GM11168 (cell line): ENCODE results near the gene ARHGAP10.

Experiments
- in situ Hi-C: fragments of 300-500 bp; cut with MboI; formaldehyde crosslinking; loops from one replicate; pipeline ENCODE4 v1.12.0; 2022; ENCODE audit warnings: low sequenced_read_pairs; ENCODE audit not compliant: unreplicated experiment

ARHGAP10 gene

GRCh38 chr4:147789596-147789995 lies 57.7 kb downstream of the ARHGAP10 start:
- in situ Hi-C loops: no loop called here

GRCh38 chr4:147790412-147790811 lies 58.5 kb downstream of the ARHGAP10 start:
- in situ Hi-C loops: no loop called here

- in situ Hi-C loops: no loop called here
Measured at GRCh38 chr4:147791341-147791740, 59.5 kb downstream of the ARHGAP10 start.

- in situ Hi-C loops: no loop called here
Measured at GRCh38 chr4:147791865-147792264, 60.0 kb downstream of the ARHGAP10 start.

GRCh38 chr4:147793569-147794313 lies 61.9 kb downstream of the ARHGAP10 start:
- in situ Hi-C loops: no loop called here

GRCh38 chr4:147794314-147794680 lies 62.4 kb downstream of the ARHGAP10 start:
- in situ Hi-C loops: no loop called here

- in situ Hi-C loops: loop anchor here (5.0 kb wide), 1 partner anchor 47 kb away; no protein-coding TSS in a partner anchor
Measured at GRCh38 chr4:147794787-147795413, 63.0 kb downstream of the ARHGAP10 start.

GRCh38 chr4:147799057-147799456 lies 67.2 kb downstream of the ARHGAP10 start:
- in situ Hi-C loops: loop anchor here (5.0 kb wide), 1 partner anchor 43 kb away; no protein-coding TSS in a partner anchor

GRCh38 chr4:147799986-147800555 lies 68.2 kb downstream of the ARHGAP10 start:
- in situ Hi-C loops: loop anchor here (5.0 kb wide), 1 partner anchor 42 kb away; no protein-coding TSS in a partner anchor

GRCh38 chr4:147801820-147802219 lies 69.9 kb downstream of the ARHGAP10 start:
- in situ Hi-C loops: no loop called here

- in situ Hi-C loops: no loop called here
Measured at GRCh38 chr4:147802346-147802745, 70.5 kb downstream of the ARHGAP10 start.

- in situ Hi-C loops: no loop called here
Measured at GRCh38 chr4:147805946-147806345, 74.1 kb downstream of the ARHGAP10 start.

GRCh38 chr4:147808447-147808846 lies 76.6 kb downstream of the ARHGAP10 start:
- in situ Hi-C loops: no loop called here

GRCh38 chr4:147809211-147809610 lies 77.3 kb downstream of the ARHGAP10 start:
- in situ Hi-C loops: no loop called here

- in situ Hi-C loops: no loop called here
Measured at GRCh38 chr4:147811878-147812277, 80.0 kb downstream of the ARHGAP10 start.

- in situ Hi-C loops: no loop called here
Measured at GRCh38 chr4:147813109-147813773, 81.4 kb downstream of the ARHGAP10 start.

GRCh38 chr4:147813973-147814372 lies 82.1 kb downstream of the ARHGAP10 start:
- in situ Hi-C loops: no loop called here

- in situ Hi-C loops: no loop called here
Measured at GRCh38 chr4:147814376-147814775, 82.5 kb downstream of the ARHGAP10 start.

- in situ Hi-C loops: no loop called here
Measured at GRCh38 chr4:147815741-147816140, 83.9 kb downstream of the ARHGAP10 start.

- in situ Hi-C loops: no loop called here
Measured at GRCh38 chr4:147816382-147817254, 84.7 kb downstream of the ARHGAP10 start.
